ENCODE data around the gene FAM219A. TPM values are rescaled to one million over a fixed set of nuclear protein-coding genes. Genes with fewer than 3 reads are reported as not detected.

Gene FAM219A
- total RNA-seq, 1 donor from 2014 or later: 221 TPM

GRCh38 chr9:34426347-34427074 lies 31.9 kb downstream of the FAM219A start:
- no peak for TF ChIP-seq CTCF (IDR thresholded peaks at IDR 0.05; ENCODE audit: partially characterized antibody, unreplicated experiment)
- no peaks in the 10 kb centered on the region for H3K27me3 Mint-ChIP-seq (ENCODE audit: unreplicated experiment)
- no peak overlapping the region for H3K4me3 Mint-ChIP-seq (ENCODE audit: unreplicated experiment)
- peaks cover 30% of the 10 kb centered on the region for H3K4me1 Mint-ChIP-seq (ENCODE audit: low read depth, unreplicated experiment)
- H3K9me3 Mint-ChIP-seq (ENCODE audit: unreplicated experiment): peaks cover 9% of the 10 kb centered on the region
- no peak overlapping the region for H3K27ac Mint-ChIP-seq (ENCODE audit: unreplicated experiment)
- no peaks in the 10 kb centered on the region for H3K36me3 Mint-ChIP-seq (ENCODE audit: unreplicated experiment)
- DNase-seq: no peak

- H3K27ac Mint-ChIP-seq (ENCODE audit: unreplicated experiment): no peak overlapping the region
- no peaks in the 10 kb centered on the region for H3K4me1 Mint-ChIP-seq (ENCODE audit: low read depth, unreplicated experiment)
- TF ChIP-seq CTCF (IDR thresholded peaks at IDR 0.05; ENCODE audit: partially characterized antibody, unreplicated experiment): no peak
- DNase-seq: no peak
- no peaks in the 10 kb centered on the region for H3K36me3 Mint-ChIP-seq (ENCODE audit: unreplicated experiment)
- peaks cover 8% of the 10 kb centered on the region for H3K9me3 Mint-ChIP-seq (ENCODE audit: unreplicated experiment)
- H3K27me3 Mint-ChIP-seq (ENCODE audit: unreplicated experiment): peaks cover 1% of the 10 kb centered on the region
- no peak overlapping the region for H3K4me3 Mint-ChIP-seq (ENCODE audit: unreplicated experiment)
Measured at GRCh38 chr9:34419716-34420504, 38.5 kb downstream of the FAM219A start.

- no peak for DNase-seq
- H3K4me3 Mint-ChIP-seq (ENCODE audit: unreplicated experiment): no peak overlapping the region
- H3K36me3 Mint-ChIP-seq (ENCODE audit: unreplicated experiment): no peaks in the 10 kb centered on the region
- no peak for TF ChIP-seq CTCF (IDR thresholded peaks at IDR 0.05; ENCODE audit: partially characterized antibody, unreplicated experiment)
- H3K27ac Mint-ChIP-seq (ENCODE audit: unreplicated experiment): no peak overlapping the region
- H3K9me3 Mint-ChIP-seq (ENCODE audit: unreplicated experiment): peaks cover 5% of the 10 kb centered on the region
- peaks cover 4% of the 10 kb centered on the region for H3K27me3 Mint-ChIP-seq (ENCODE audit: unreplicated experiment)
- H3K4me1 Mint-ChIP-seq (ENCODE audit: low read depth, unreplicated experiment): no peaks in the 10 kb centered on the region
Measured at GRCh38 chr9:34417734-34418133, 40.6 kb downstream of the FAM219A start.

GRCh38 chr9:34413231-34413852 lies 45.0 kb downstream of the FAM219A start:
- no peak for DNase-seq
- TF ChIP-seq CTCF (IDR thresholded peaks at IDR 0.05; ENCODE audit: partially characterized antibody, unreplicated experiment): no peak
- Mint-ChIP-seq H3K36me3 (ENCODE audit: unreplicated experiment) (peaks cover 5% of the 10 kb centered on the region), H3K27ac (ENCODE audit: unreplicated experiment) (no peak overlapping the region), H3K4me3 (ENCODE audit: unreplicated experiment) (no peak overlapping the region), H3K27me3 (ENCODE audit: unreplicated experiment) (peaks cover 10% of the 10 kb centered on the region), H3K4me1 (ENCODE audit: low read depth, unreplicated experiment) (peaks cover 20% of the 10 kb centered on the region), H3K9me3 (ENCODE audit: unreplicated experiment) (peaks cover 1% of the 10 kb centered on the region)
